SK-N-SH (cell line): ENCODE results near the gene LEPR. TPM values are rescaled to one million over a fixed set of nuclear protein-coding genes. Genes with fewer than 3 reads are reported as not detected.

ENCODE experiments used
- CTCF ChIA-PET: fragments of 300-600, 350-600 bp; formaldehyde crosslinking; extraction: SDS; loops from one replicate; lab custom pipeline; 2021; lab: Yijun Ruan, JAX
- POLR2A ChIA-PET: fragments of 350-600 bp; sonication (Branson Sonifier 250); formaldehyde crosslinking; extraction: SDS; loops from one replicate; lab custom pipeline; 2020; ENCODE audit warnings: antibody characterized with exemption, inconsistent platforms; lab: Yijun Ruan, JAX
- DNase-seq: peaks from one replicate; pipeline ENCODE4 v3.0.0; 2012
- H2AFZ ChIP-seq: fragments of 200-600 bp; sonication (generic); 2 replicates; pipeline ENCODE4 v1.8.1; 2016; ENCODE audit warnings: antibody characterized with exemption, mild to moderate bottlenecking, low read depth
- H3F3A ChIP-seq: fragments of 200-600 bp; sonication (generic); replicated peaks from 2 replicates; pipeline ENCODE3; 2016; ENCODE audit warnings: antibody characterized with exemption, mild to moderate bottlenecking; ENCODE audit not compliant: insufficient read depth
- H3K27ac ChIP-seq, 2 experiments: fragments of 200-500 bp in 1 of 2; fragments of 200-600 bp in 1 of 2; sonication (Bioruptor generic) in 1 of 2; sonication (generic), shearing (Covaris generic) in 1 of 2; 2 replicates each; pipeline versions ENCODE4 v1.5.1 to v1.6.1; 2014 to 2016; ENCODE audit warnings: low read depth in 2 of 2, inconsistent platforms in 1 of 2, low read length in 1 of 2, mild to moderate bottlenecking in 1 of 2, mixed read lengths in 1 of 2
- H3K27me3 ChIP-seq: fragments of 200-600 bp; sonication (generic), shearing (Covaris generic); 2 replicates; pipeline ENCODE4 v1.6.1; 2016; ENCODE audit warnings: mixed run types; ENCODE audit not compliant: insufficient read depth
- H3K36me3 ChIP-seq, 2 experiments: fragments of 200-500 bp in 1 of 2; fragments of 200-600 bp in 1 of 2; sonication (Bioruptor generic) in 1 of 2; sonication (generic) in 1 of 2; replicated peaks in 1 of 2; 2 replicates each; pipeline versions ENCODE3 to v1.5.1; 2014 to 2016; ENCODE audit warnings: low read length in 1 of 2, mild to moderate bottlenecking in 1 of 2; ENCODE audit not compliant: insufficient read depth in 2 of 2, control insufficient read depth in 1 of 2
- H3K4me1 ChIP-seq, 2 experiments: fragments of 200-500 bp in 1 of 2; fragments of 200-600 bp in 1 of 2; sonication (Bioruptor generic) in 1 of 2; sonication (generic), shearing (Covaris generic) in 1 of 2; 2 replicates each; pipeline versions ENCODE4 v1.5.1 to v1.6.1; 2014 to 2016; ENCODE audit warnings: low read depth in 1 of 2, low read length in 1 of 2, mixed run types in 1 of 2; ENCODE audit not compliant: insufficient read depth in 2 of 2, control insufficient read depth in 1 of 2
- H3K4me2 ChIP-seq: fragments of 200-600 bp; sonication (generic), shearing (Covaris generic); 2 replicates; pipeline ENCODE4 v1.6.1; 2017; ENCODE audit warnings: mixed run types
- H3K4me3 ChIP-seq, 2 experiments: fragments of 200-500 bp in 1 of 2; fragments of 200-600 bp in 1 of 2; sonication (Bioruptor generic) in 1 of 2; sonication (generic), shearing (Covaris generic) in 1 of 2; 2 replicates each; pipeline versions ENCODE4 v1.5.1 to v1.8.1; 2014 to 2016; ENCODE audit warnings: low read depth in 2 of 2, inconsistent platforms in 1 of 2, low read length in 1 of 2, mild to moderate bottlenecking in 1 of 2, mixed read lengths in 1 of 2, moderate library complexity in 1 of 2
- H3K79me2 ChIP-seq: fragments of 200-600 bp; sonication (generic); 2 replicates; pipeline ENCODE4 v1.8.1; 2017; ENCODE audit warnings: mild to moderate bottlenecking; ENCODE audit not compliant: insufficient read depth
- H3K9ac ChIP-seq: fragments of 200-600 bp; sonication (generic); 2 replicates; pipeline ENCODE4 v1.6.1; 2017; ENCODE audit warnings: mixed run types
- H3K9me2 ChIP-seq: fragments of 200-600 bp; sonication (generic); 2 replicates; pipeline ENCODE4 v1.6.1; 2017; ENCODE audit warnings: mixed run types
- H3K9me3 ChIP-seq: fragments of 200-600 bp; sonication (generic); 2 replicates; pipeline ENCODE4 v1.6.1; 2017; ENCODE audit warnings: mixed run types, mild to moderate bottlenecking, moderate library complexity
- H4K20me1 ChIP-seq: fragments of 200-600 bp; sonication (generic); 2 replicates; pipeline ENCODE4 v1.6.1; 2017; ENCODE audit warnings: mild to moderate bottlenecking, mixed run types; ENCODE audit not compliant: insufficient read depth
- CHD2 ChIP-seq: fragments of 150-350 bp; IDR thresholded peaks from 2 replicates; pipeline ENCODE4 v1.6.1; 2018; ENCODE audit warnings: low read length; ENCODE audit not compliant: partially characterized antibody
- EP300 ChIP-seq, 2 experiments: IDR thresholded peaks; 2 replicates each; pipeline versions ENCODE4 v1.4.0 to v1.6.1; 2012; ENCODE audit warnings: borderline replicate concordance in 1 of 2, low read depth in 1 of 2, low read length in 1 of 2
- EZH2phosphoT487 ChIP-seq: fragments of 200-600 bp; sonication (generic); IDR thresholded peaks from 2 replicates; pipeline ENCODE4 v1.6.1; 2017; ENCODE audit warnings: low read depth, mixed run types, mild to moderate bottlenecking, antibody characterized with exemption, moderate library complexity, borderline replicate concordance
- FOSL2 ChIP-seq: IDR thresholded peaks from 2 replicates; pipeline ENCODE4 v1.4.0; 2012; ENCODE audit warnings: low read depth, mild to moderate bottlenecking, moderate library complexity, borderline replicate concordance
- FOXJ3 ChIP-seq: sonication (generic); formaldehyde crosslinking; IDR thresholded peaks from 2 replicates; pipeline ENCODE4 v1.5.1; 2020; ENCODE audit warnings: mild to moderate bottlenecking, missing genetic modification reagents
- MXI1 ChIP-seq: IDR thresholded peaks from 2 replicates; pipeline ENCODE4 v1.6.1; 2012; ENCODE audit warnings: mild to moderate bottlenecking, low read depth, low read length, improper control_type of control experiment
- NRF1 ChIP-seq: IDR thresholded peaks from 2 replicates; pipeline ENCODE4 v1.6.1; 2012; ENCODE audit warnings: low read depth, mild to moderate bottlenecking, low read length
- POLR2AphosphoS5 ChIP-seq: IDR thresholded peaks from 2 replicates; pipeline ENCODE4 v1.6.1; 2012; ENCODE audit warnings: low read depth, low read length
- RAD21 ChIP-seq: IDR thresholded peaks from 2 replicates; pipeline ENCODE4 v1.6.1; 2012; ENCODE audit warnings: mild to moderate bottlenecking, low read length
- SMC3 ChIP-seq: IDR thresholded peaks from 2 replicates; pipeline ENCODE4 v1.6.1; 2012; ENCODE audit warnings: low read depth, low read length, improper control_type of control experiment
- TAF1 ChIP-seq: IDR thresholded peaks from 2 replicates; pipeline ENCODE4 v1.6.1; 2012; ENCODE audit warnings: low read depth, mild to moderate bottlenecking, low read length, moderate library complexity, borderline replicate concordance
- TCF12 ChIP-seq: IDR thresholded peaks from 2 replicates; pipeline ENCODE4 v1.4.0; 2012
- TEAD4 ChIP-seq: IDR thresholded peaks from 2 replicates; pipeline ENCODE4 v1.4.0; 2012; ENCODE audit warnings: mild to moderate bottlenecking, borderline replicate concordance; ENCODE audit not compliant: insufficient read depth
- WGBS: methylation state at CpG from one replicate; pipeline ENCODE4 v1.1.6; 2017; ENCODE audit warnings: low lambda C conversion rate; 5-methylcytosine and 5-hydroxymethylcytosine counted together
- polyA plus RNA-seq, 3 experiments: library from polyadenylated mRNA; depleted of rRNA; stranded (reverse); fragments of >200 nt; gene quantifications; 2 replicates each; pipeline ENCODE4 v1.2.3, GENCODE V29; 2012
- TF ChIP-seq, protein P1 (sequence below): IDR thresholded peaks from 2 replicates; pipeline ENCODE4; 2012
- TF ChIP-seq, protein P2 (sequence below): fragments of 150-350 bp; IDR thresholded peaks from 2 replicates; pipeline ENCODE4 v1.6.1; 2016; ENCODE audit warnings: mild to moderate bottlenecking, low read depth, low read length
- TF ChIP-seq, protein P3 (sequence below): fragments of 150-350 bp; IDR thresholded peaks from 2 replicates; pipeline ENCODE4 v1.6.1; 2017; ENCODE audit warnings: antibody characterized with exemption, low read length, low read depth, borderline replicate concordance
- TF ChIP-seq, protein P4 (sequence below): IDR thresholded peaks from 2 replicates; pipeline ENCODE4 v1.4.0; 2012; ENCODE audit warnings: low read depth, borderline replicate concordance
- TF ChIP-seq, protein P5 (sequence below): IDR thresholded peaks from 2 replicates; pipeline ENCODE4 v1.4.0; 2012; ENCODE audit warnings: low read depth

The LEPR gene
- polyA plus RNA-seq, 1 of the 3 experiments (the other 2 are of a cell fraction), result 2.3 TPM

DNA sequence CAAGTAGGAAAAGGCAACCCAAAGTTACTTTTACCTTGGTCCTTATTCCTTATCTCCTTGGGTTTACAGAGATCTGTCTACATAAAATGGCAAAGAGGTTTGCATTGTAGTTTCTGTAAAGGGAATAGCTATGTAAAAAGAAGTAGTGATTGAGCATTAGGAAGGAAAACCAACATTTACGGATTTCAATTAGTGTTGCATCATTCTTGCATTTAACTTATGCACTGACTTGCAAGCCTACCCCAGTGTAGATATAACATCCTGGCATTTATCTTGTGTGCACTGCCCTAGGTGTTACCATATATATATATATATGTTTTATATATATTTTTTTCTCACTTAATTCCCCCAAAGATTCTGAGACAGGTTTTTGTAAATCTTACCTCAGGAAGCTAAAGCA, 3.7 kb upstream of the LEPR start (continued):
- TF ChIP-seq TAF1, result no peak

DNA sequence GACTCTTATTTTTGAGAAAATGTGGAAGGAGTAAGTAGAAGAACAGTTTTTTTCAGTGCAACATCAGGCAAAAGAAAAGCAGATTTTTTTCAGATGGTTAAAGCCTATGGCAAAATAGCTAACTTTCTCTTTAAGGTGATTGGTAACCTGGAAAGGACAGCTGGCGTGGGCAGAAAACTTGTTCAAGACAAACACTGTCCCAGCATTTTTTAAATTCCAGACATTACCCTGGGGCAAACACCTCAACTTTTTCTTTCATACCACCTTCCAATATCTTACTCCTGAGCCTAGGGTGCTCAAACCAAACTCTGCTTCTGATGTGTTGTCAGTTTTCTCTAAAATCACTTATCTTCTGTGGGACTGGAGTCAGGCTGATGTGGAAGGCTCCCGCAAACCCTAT, 2.7 kb upstream of the LEPR start:
- Histone ChIP-seq H2AFZ (no peak overlapping the region), H3F3A (peaks cover 15% of the 10 kb centered on the region), H3K9me3 (no peaks in the 10 kb centered on the region), H3K9me2 (no peaks in the 10 kb centered on the region), H4K20me1 (no peaks in the 10 kb centered on the region), H3K4me1 (peaks cover 6 to 13% of the 10 kb centered on the region in 2 experiments; a peak in 3 of 4 replicates), H3K79me2 (peaks cover 19% of the 10 kb centered on the region), H3K27me3 (no peaks in the 10 kb centered on the region), H3K27ac (no peak overlapping the region), H3K36me3 (peaks cover 0 to 4% of the 10 kb centered on the region in 2 experiments), H3K4me2 (no peak overlapping the region), H3K4me3 (no peak overlapping the region), H3K9ac (no peak overlapping the region)
- ChIA-PET POLR2A (no interaction called here), CTCF (interaction anchor here (1.3 to 1.4 kb wide), 2 partner anchors 56 to 270 kb away, joined by 3 to 4 read pairs; no protein-coding TSS in a partner anchor)
- 88% methylated on average over 2 of the region's 2 CpGs for WGBS
- TF ChIP-seq SMC3, result no peak
- TF ChIP-seq, protein P1, sequence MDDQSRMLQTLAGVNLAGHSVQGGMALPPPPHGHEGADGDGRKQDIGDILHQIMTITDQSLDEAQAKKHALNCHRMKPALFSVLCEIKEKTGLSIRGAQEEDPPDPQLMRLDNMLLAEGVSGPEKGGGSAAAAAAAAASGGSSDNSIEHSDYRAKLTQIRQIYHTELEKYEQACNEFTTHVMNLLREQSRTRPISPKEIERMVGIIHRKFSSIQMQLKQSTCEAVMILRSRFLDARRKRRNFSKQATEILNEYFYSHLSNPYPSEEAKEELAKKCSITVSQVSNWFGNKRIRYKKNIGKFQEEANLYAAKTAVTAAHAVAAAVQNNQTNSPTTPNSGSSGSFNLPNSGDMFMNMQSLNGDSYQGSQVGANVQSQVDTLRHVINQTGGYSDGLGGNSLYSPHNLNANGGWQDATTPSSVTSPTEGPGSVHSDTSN, result no peak
- TF ChIP-seq RAD21, result no peak
- no peak for TF ChIP-seq NRF1
- TF ChIP-seq, protein P2, sequence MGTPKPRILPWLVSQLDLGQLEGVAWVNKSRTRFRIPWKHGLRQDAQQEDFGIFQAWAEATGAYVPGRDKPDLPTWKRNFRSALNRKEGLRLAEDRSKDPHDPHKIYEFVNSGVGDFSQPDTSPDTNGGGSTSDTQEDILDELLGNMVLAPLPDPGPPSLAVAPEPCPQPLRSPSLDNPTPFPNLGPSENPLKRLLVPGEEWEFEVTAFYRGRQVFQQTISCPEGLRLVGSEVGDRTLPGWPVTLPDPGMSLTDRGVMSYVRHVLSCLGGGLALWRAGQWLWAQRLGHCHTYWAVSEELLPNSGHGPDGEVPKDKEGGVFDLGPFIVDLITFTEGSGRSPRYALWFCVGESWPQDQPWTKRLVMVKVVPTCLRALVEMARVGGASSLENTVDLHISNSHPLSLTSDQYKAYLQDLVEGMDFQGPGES, result no peak
- no peak for TF ChIP-seq CHD2
- no peak for TF ChIP-seq TEAD4
- DNase-seq, result no peak

DNA sequence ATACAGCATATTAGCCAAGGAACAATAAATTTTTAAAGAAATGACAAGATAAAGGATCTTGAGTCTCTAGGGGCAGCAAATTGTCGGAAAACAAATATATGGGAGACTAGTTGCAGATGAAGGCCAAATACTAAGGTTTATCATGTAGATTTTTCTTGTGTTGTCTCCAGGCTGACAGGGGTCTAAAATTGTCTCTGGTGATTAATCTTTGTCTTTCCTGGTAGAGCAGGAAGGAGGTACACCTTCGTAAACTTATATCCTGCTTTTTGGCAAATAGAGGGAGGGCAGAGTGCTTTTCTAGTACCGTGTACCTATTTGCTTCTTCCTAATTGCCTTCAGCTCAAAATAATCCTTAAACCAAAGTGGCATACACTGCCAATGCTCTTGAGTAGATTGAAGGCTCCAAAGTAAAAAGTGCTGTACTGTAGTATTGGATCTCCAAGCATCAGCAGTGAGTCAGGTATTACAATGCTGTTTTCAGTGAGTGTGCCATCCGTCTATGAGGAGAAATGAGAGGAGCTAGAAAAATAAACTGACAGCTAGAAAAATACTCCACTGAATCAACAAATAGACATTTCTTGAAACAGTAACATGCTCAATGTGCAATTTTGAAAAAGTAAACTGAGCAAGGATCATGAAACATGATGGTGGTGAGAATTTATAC, 1.8 kb upstream of the LEPR start:
- Histone ChIP-seq H3K9me3 (no peaks in the 10 kb centered on the region), H3K9me2 (no peaks in the 10 kb centered on the region), H3K4me2 (0 out of 2 replicates have a peak overlapping the region, but pooled peaks have one; percentile 88), H3K79me2 (peaks cover 29% of the 10 kb centered on the region), H3K27me3 (no peaks in the 10 kb centered on the region), H3K9ac (no peak overlapping the region), H2AFZ (no peak overlapping the region), H3K27ac (peak overlapping the region; percentile 81 to 87; a peak in 2 of 4 replicates), H3K4me3 (no peak overlapping the region), H3K4me1 (peaks cover 13 to 15% of the 10 kb centered on the region in 2 experiments), H3K36me3 (no peaks in the 10 kb centered on the region), H3F3A (peaks cover 24% of the 10 kb centered on the region), H4K20me1 (no peaks in the 10 kb centered on the region; the same call in 1 of the 2 replicates)
- no peak for DNase-seq
- ChIA-PET POLR2A (no interaction called here), CTCF (interaction anchor here (1.4 to 1.9 kb wide), 3 partner anchors 40 to 269 kb away, joined by 3 to 9 read pairs (median 4); no protein-coding TSS in a partner anchor)
- WGBS, result 88% methylated on average over 4 of the region's 4 CpGs
- TF ChIP-seq, protein P3, sequence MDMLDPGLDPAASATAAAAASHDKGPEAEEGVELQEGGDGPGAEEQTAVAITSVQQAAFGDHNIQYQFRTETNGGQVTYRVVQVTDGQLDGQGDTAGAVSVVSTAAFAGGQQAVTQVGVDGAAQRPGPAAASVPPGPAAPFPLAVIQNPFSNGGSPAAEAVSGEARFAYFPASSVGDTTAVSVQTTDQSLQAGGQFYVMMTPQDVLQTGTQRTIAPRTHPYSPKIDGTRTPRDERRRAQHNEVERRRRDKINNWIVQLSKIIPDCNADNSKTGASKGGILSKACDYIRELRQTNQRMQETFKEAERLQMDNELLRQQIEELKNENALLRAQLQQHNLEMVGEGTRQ, result no peak
- TF ChIP-seq TAF1 (no peak), POLR2AphosphoS5 (no peak), MXI1 (no peak), RAD21 (no peak), TEAD4 (no peak), EZH2phosphoT487 (no peak), FOXJ3 (CRISPR knock-in tag) (no peak), EP300 (IDR thresholded peaks at IDR 0.05; ENCODE audit: borderline replicate concordance in 1 of 2, low read depth in 1 of 2, low read length in 1 of 2) (no peak), FOSL2 (no peak), TCF12 (no peak)
- TF ChIP-seq, protein P2, result no peak
- TF ChIP-seq, protein P4, sequence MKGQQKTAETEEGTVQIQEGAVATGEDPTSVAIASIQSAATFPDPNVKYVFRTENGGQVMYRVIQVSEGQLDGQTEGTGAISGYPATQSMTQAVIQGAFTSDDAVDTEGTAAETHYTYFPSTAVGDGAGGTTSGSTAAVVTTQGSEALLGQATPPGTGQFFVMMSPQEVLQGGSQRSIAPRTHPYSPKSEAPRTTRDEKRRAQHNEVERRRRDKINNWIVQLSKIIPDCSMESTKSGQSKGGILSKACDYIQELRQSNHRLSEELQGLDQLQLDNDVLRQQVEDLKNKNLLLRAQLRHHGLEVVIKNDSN, result no peak
- TF ChIP-seq, protein P5, sequence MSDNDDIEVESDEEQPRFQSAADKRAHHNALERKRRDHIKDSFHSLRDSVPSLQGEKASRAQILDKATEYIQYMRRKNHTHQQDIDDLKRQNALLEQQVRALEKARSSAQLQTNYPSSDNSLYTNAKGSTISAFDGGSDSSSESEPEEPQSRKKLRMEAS, result no peak
